GM23338 (cell line): ENCODE measurements around the gene ACTL6B. TPM values are rescaled to one million over a fixed set of nuclear protein-coding genes. Genes with fewer than 3 reads are reported as not detected.
A peak's percentile ranks its signal among the peaks of the same experiment; 100 is the strongest.

ENCODE experiments used
- ATAC-seq: fragments of 200-7000 bp; cut with Tn5 transposase; 3 replicates; pipeline ENCODE4 v1.9.1; 2020
- DNase-seq: peaks from one replicate; pipeline ENCODE4 v3.0.0-alpha.2; 2015; ENCODE audit warnings: low spot score
- H2AFZ ChIP-seq: fragments of 200-600 bp; sonication (generic); 2 replicates; pipeline ENCODE4 v1.8.0; 2016; ENCODE audit warnings: antibody characterized with exemption, mild to moderate bottlenecking, moderate library complexity
- H3F3A ChIP-seq: fragments of 200-600 bp; sonication (generic); replicated peaks from 2 replicates; pipeline ENCODE4 v1.8.0; 2017; ENCODE audit warnings: antibody characterized with exemption, mixed run types, low read depth
- H3K27ac ChIP-seq: fragments of 200-600 bp; sonication (generic); 2 replicates; pipeline ENCODE4 v1.6.1; 2016; ENCODE audit warnings: low read depth
- H3K27me3 ChIP-seq: fragments of 200-600 bp; sonication (generic); 2 replicates; pipeline ENCODE4 v1.8.0; 2016; ENCODE audit warnings: mild to moderate bottlenecking, mixed run types, moderate library complexity; ENCODE audit not compliant: insufficient read depth
- H3K36me3 ChIP-seq: fragments of 200-600 bp; sonication (generic); 2 replicates; pipeline ENCODE4 v1.8.0; 2016; ENCODE audit warnings: mild to moderate bottlenecking; ENCODE audit not compliant: insufficient read depth
- H3K4me1 ChIP-seq: fragments of 200-600 bp; sonication (generic); 2 replicates; pipeline ENCODE4 v1.8.0; 2016; ENCODE audit warnings: mild to moderate bottlenecking, moderate library complexity; ENCODE audit not compliant: insufficient read depth
- H3K4me2 ChIP-seq: fragments of 200-600 bp; sonication (generic); 2 replicates; pipeline ENCODE4 v1.7.1; 2017; ENCODE audit warnings: mixed run types
- H3K4me3 ChIP-seq: fragments of 200-600 bp; sonication (generic); 2 replicates; pipeline ENCODE4 v1.6.1; 2016; ENCODE audit warnings: mixed run types
- H3K79me2 ChIP-seq: fragments of 200-600 bp; sonication (generic); replicated peaks from 2 replicates; pipeline ENCODE4 v1.8.0; 2017; ENCODE audit warnings: mild to moderate bottlenecking; ENCODE audit not compliant: insufficient read depth
- H3K9me2 ChIP-seq: fragments of 200-600 bp; sonication (generic); 2 replicates; pipeline ENCODE4 v1.8.0; 2017; ENCODE audit not compliant: insufficient read depth
- H4K20me1 ChIP-seq: fragments of 200-600 bp; sonication (generic); replicated peaks from 2 replicates; pipeline ENCODE4 v1.8.0; 2017; ENCODE audit warnings: mild to moderate bottlenecking; ENCODE audit not compliant: insufficient read depth
- H3K27ac Mint-ChIP-seq: 2 replicates; pipeline ENCODE4 v1.8.0; 2020; ENCODE audit warnings: inconsistent platforms, mild to moderate bottlenecking, moderate library complexity, mixed read lengths
- H3K27me3 Mint-ChIP-seq: 3 replicates; pipeline ENCODE4 v1.8.0; 2022; ENCODE audit warnings: low read depth, mild to moderate bottlenecking, moderate library complexity, mixed read lengths, inconsistent platforms; ENCODE audit not compliant: insufficient read depth, poor library complexity
- H3K36me3 Mint-ChIP-seq: 3 replicates; pipeline ENCODE4 v1.8.0; 2021; ENCODE audit warnings: low read depth, mild to moderate bottlenecking, inconsistent platforms, moderate library complexity, mixed read lengths
- H3K4me1 Mint-ChIP-seq: 3 replicates; pipeline ENCODE4 v1.8.0; 2020; ENCODE audit warnings: mild to moderate bottlenecking, inconsistent platforms, mixed read lengths
- H3K4me3 Mint-ChIP-seq: 3 replicates; pipeline ENCODE4 v1.8.0; 2021; ENCODE audit warnings: moderate library complexity, mild to moderate bottlenecking, inconsistent platforms, mixed read lengths
- H3K9me3 Mint-ChIP-seq: 3 replicates; pipeline ENCODE4 v1.8.0; 2020; ENCODE audit warnings: moderate library complexity, mild to moderate bottlenecking, inconsistent platforms, mixed read lengths
- ETS1 ChIP-seq: IDR thresholded peaks from 2 replicates; pipeline ENCODE4 v1.6.1; 2016; ENCODE audit warnings: antibody characterized with exemption
- NANOG ChIP-seq: IDR thresholded peaks from 2 replicates; pipeline ENCODE4 v1.6.1; 2016; ENCODE audit warnings: antibody characterized with exemption, borderline replicate concordance
- POLR2AphosphoS5 ChIP-seq: IDR thresholded peaks from 2 replicates; pipeline ENCODE4 v1.6.1; 2016; ENCODE audit warnings: antibody characterized with exemption, low read depth
- STAT1 ChIP-seq: IDR thresholded peaks from one replicate; pipeline ENCODE4 v1.6.1; 2016; ENCODE audit warnings: antibody characterized with exemption; ENCODE audit not compliant: unreplicated experiment
- polyA plus RNA-seq: library from polyadenylated mRNA; unstranded; fragments of >200 nt; fragmentation: Nextera tagmentation; extraction: Ambion mirVana; gene quantifications from 2 replicates; pipeline ENCODE4 v1.2.1, GENCODE V29; 2016
- total RNA-seq: library from RNA; depleted of rRNA; stranded (reverse); fragments of >200 nt; shearing (Covaris generic); gene quantifications from 2 replicates; pipeline ENCODE4 v1.2.3, GENCODE V29; 2014
- TF ChIP-seq, protein P1 (sequence below), 2 experiments: fragments of 200-600 bp in 1 of 2; sonication (generic) in 1 of 2; conservative IDR thresholded peaks; 2 replicates each; pipeline versions ENCODE4 v1.5.1 to v1.6.1; 2016 to 2017; ENCODE audit warnings: antibody characterized with exemption in 2 of 2, low read depth in 2 of 2, mild to moderate bottlenecking in 2 of 2, moderate library complexity in 1 of 2
- TF ChIP-seq, protein P2 (sequence below): fragments of 250-450 bp; sonication (Bioruptor Pico); IDR thresholded peaks from 2 replicates; pipeline ENCODE4 v1.5.0; 2020; ENCODE audit warnings: mild to moderate bottlenecking, moderate library complexity
- TF ChIP-seq, protein P3 (sequence below): IDR thresholded peaks from one replicate; pipeline ENCODE4 v1.6.1; 2018; ENCODE audit warnings: antibody characterized with exemption; ENCODE audit not compliant: unreplicated experiment

ACTL6B gene
- total and polyA plus RNA-seq, 2 experiments from 2014 or later = 0.69 to 2.5 TPM

DNA sequence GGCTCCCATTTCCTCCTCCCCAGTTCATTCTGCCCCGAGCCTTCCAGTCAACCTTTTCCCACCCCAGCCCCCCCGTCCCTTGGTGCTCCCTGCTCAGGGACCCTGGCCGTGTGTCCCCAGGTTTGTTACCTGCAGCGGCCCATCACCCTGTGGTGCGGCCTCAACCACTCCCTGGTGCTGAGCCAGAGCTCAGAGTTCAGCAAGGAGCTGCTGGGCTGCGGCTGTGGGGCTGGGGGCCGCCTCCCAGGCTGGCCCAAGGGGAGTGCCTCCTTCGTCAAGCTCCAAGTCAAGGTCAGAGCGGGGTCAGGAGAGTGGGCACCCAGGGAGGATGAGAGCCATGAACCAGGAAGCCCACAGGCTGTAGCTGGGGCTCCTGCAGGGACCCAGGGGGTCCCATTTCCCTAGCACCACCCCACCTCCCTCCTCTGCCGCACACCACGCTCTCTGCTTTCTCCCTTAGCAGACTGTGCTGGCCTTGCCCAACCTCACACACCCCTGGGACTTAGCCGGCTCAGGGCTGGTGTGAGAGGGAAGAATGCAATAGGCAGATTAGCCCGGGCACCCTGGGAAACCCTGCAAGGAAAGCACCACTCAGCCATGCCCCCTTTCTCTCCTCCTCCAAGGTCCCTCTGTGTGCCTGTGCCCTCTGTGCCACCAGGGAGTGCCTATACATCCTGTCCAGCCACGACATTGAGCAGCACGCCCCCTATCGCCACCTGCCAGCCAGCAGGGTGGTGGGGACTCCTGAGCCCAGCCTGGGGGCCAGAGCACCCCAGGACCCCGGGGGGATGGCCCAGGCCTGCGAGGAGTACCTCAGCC is 56.1 kb downstream of the ACTL6B start:
- Mint-ChIP-seq H3K27ac (no peak overlapping the region), H3K4me1 (peaks cover 33% of the 10 kb centered on the region), H3K27me3 (peaks cover 21% of the 10 kb centered on the region), H3K4me3 (no peak overlapping the region), H3K36me3 (peaks cover 11% of the 10 kb centered on the region), H3K9me3 (no peaks in the 10 kb centered on the region)
- no peaks in the 10 kb centered on the region for H3K79me2 ChIP-seq
- peak; percentile 40 for DNase-seq
- no peaks in the 10 kb centered on the region for H3K9me2 ChIP-seq
- ATAC-seq = no peak
- H3K27ac ChIP-seq = no peak overlapping the region
- no peak for TF ChIP-seq NANOG
- no peak for TF ChIP-seq ETS1
- TF ChIP-seq, protein P1, sequence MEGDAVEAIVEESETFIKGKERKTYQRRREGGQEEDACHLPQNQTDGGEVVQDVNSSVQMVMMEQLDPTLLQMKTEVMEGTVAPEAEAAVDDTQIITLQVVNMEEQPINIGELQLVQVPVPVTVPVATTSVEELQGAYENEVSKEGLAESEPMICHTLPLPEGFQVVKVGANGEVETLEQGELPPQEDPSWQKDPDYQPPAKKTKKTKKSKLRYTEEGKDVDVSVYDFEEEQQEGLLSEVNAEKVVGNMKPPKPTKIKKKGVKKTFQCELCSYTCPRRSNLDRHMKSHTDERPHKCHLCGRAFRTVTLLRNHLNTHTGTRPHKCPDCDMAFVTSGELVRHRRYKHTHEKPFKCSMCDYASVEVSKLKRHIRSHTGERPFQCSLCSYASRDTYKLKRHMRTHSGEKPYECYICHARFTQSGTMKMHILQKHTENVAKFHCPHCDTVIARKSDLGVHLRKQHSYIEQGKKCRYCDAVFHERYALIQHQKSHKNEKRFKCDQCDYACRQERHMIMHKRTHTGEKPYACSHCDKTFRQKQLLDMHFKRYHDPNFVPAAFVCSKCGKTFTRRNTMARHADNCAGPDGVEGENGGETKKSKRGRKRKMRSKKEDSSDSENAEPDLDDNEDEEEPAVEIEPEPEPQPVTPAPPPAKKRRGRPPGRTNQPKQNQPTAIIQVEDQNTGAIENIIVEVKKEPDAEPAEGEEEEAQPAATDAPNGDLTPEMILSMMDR (conservative IDR thresholded peaks at IDR 0.05; ENCODE audit: low read depth in 2 of 2) = peak; percentile 51 to 70
- H3K4me2 ChIP-seq = no peak overlapping the region; the same call in 1 of the 2 replicates
- H3K27me3 ChIP-seq = no peaks in the 10 kb centered on the region
- no peak overlapping the region for H2AFZ ChIP-seq
- 0 out of 2 replicates have a peak, but pooled peaks cover 3% of the 10 kb centered on the region for H3F3A ChIP-seq
- H3K36me3 ChIP-seq = no peaks in the 10 kb centered on the region; the same call in none of the 2 replicates
- H3K4me3 ChIP-seq = no peak overlapping the region
- no peaks in the 10 kb centered on the region; the same call in 1 of the 2 replicates for H4K20me1 ChIP-seq
- peaks cover 19% of the 10 kb centered on the region for H3K4me1 ChIP-seq

- H3K27ac Mint-ChIP-seq = no peak overlapping the region
- H3K4me1 ChIP-seq = peaks cover 18% of the 10 kb centered on the region
- H2AFZ ChIP-seq = no peak overlapping the region
- TF ChIP-seq STAT1 (no peak), NANOG (no peak), POLR2AphosphoS5 (no peak)
- TF ChIP-seq, protein P2, sequence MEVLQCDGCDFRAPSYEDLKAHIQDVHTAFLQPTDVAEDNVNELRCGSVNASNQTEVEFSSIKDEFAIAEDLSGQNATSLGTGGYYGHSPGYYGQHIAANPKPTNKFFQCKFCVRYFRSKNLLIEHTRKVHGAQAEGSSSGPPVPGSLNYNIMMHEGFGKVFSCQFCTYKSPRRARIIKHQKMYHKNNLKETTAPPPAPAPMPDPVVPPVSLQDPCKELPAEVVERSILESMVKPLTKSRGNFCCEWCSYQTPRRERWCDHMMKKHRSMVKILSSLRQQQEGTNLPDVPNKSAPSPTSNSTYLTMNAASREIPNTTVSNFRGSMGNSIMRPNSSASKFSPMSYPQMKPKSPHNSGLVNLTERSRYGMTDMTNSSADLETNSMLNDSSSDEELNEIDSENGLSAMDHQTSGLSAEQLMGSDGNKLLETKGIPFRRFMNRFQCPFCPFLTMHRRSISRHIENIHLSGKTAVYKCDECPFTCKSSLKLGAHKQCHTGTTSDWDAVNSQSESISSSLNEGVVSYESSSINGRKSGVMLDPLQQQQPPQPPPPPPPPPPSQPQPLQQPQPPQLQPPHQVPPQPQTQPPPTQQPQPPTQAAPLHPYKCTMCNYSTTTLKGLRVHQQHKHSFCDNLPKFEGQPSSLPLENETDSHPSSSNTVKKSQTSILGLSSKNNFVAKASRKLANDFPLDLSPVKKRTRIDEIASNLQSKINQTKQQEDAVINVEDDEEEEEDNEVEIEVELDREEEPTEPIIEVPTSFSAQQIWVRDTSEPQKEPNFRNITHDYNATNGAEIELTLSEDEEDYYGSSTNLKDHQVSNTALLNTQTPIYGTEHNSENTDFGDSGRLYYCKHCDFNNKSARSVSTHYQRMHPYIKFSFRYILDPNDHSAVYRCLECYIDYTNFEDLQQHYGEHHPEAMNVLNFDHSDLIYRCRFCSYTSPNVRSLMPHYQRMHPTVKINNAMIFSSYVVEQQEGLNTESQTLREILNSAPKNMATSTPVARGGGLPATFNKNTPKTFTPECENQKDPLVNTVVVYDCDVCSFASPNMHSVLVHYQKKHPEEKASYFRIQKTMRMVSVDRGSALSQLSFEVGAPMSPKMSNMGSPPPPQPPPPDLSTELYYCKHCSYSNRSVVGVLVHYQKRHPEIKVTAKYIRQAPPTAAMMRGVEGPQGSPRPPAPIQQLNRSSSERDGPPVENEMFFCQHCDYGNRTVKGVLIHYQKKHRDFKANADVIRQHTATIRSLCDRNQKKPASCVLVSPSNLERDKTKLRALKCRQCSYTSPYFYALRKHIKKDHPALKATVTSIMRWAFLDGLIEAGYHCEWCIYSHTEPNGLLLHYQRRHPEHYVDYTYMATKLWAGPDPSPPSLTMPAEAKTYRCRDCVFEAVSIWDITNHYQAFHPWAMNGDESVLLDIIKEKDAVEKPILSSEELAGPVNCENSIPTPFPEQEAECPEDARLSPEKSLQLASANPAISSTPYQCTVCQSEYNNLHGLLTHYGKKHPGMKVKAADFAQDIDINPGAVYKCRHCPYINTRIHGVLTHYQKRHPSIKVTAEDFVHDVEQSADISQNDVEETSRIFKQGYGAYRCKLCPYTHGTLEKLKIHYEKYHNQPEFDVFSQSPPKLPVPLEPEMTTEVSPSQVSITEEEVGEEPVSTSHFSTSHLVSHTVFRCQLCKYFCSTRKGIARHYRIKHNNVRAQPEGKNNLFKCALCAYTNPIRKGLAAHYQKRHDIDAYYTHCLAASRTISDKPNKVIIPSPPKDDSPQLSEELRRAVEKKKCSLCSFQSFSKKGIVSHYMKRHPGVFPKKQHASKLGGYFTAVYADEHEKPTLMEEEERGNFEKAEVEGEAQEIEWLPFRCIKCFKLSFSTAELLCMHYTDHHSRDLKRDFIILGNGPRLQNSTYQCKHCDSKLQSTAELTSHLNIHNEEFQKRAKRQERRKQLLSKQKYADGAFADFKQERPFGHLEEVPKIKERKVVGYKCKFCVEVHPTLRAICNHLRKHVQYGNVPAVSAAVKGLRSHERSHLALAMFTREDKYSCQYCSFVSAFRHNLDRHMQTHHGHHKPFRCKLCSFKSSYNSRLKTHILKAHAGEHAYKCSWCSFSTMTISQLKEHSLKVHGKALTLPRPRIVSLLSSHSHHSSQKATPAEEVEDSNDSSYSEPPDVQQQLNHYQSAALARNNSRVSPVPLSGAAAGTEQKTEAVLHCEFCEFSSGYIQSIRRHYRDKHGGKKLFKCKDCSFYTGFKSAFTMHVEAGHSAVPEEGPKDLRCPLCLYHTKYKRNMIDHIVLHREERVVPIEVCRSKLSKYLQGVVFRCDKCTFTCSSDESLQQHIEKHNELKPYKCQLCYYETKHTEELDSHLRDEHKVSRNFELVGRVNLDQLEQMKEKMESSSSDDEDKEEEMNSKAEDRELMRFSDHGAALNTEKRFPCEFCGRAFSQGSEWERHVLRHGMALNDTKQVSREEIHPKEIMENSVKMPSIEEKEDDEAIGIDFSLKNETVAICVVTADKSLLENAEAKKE (CRISPR knock-in tag) = no peak
- TF ChIP-seq, protein P3, sequence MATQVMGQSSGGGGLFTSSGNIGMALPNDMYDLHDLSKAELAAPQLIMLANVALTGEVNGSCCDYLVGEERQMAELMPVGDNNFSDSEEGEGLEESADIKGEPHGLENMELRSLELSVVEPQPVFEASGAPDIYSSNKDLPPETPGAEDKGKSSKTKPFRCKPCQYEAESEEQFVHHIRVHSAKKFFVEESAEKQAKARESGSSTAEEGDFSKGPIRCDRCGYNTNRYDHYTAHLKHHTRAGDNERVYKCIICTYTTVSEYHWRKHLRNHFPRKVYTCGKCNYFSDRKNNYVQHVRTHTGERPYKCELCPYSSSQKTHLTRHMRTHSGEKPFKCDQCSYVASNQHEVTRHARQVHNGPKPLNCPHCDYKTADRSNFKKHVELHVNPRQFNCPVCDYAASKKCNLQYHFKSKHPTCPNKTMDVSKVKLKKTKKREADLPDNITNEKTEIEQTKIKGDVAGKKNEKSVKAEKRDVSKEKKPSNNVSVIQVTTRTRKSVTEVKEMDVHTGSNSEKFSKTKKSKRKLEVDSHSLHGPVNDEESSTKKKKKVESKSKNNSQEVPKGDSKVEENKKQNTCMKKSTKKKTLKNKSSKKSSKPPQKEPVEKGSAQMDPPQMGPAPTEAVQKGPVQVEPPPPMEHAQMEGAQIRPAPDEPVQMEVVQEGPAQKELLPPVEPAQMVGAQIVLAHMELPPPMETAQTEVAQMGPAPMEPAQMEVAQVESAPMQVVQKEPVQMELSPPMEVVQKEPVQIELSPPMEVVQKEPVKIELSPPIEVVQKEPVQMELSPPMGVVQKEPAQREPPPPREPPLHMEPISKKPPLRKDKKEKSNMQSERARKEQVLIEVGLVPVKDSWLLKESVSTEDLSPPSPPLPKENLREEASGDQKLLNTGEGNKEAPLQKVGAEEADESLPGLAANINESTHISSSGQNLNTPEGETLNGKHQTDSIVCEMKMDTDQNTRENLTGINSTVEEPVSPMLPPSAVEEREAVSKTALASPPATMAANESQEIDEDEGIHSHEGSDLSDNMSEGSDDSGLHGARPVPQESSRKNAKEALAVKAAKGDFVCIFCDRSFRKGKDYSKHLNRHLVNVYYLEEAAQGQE = no peak
Measured at GRCh38 chr7:100598425-100598824, 57.8 kb downstream of the ACTL6B start.

More at GRCh38 chr7:100598425-100598824, 57.8 kb downstream of the ACTL6B start:
- Mint-ChIP-seq H3K4me1 (peaks cover 28% of the 10 kb centered on the region), H3K4me3 (no peak overlapping the region; the same call in 2 of the 3 replicates), H3K27me3 (peaks cover 27% of the 10 kb centered on the region), H3K36me3 (peaks cover 16% of the 10 kb centered on the region), H3K9me3 (no peaks in the 10 kb centered on the region; the same call in 2 of the 3 replicates)
- Histone ChIP-seq H4K20me1 (no peaks in the 10 kb centered on the region; the same call in 1 of the 2 replicates), H3K36me3 (no peaks in the 10 kb centered on the region; the same call in none of the 2 replicates), H3K79me2 (no peaks in the 10 kb centered on the region), H3K4me2 (no peak overlapping the region), H3F3A (0 out of 2 replicates have a peak, but pooled peaks cover 3% of the 10 kb centered on the region), H3K4me3 (no peak overlapping the region), H3K27me3 (no peaks in the 10 kb centered on the region), H3K9me2 (no peaks in the 10 kb centered on the region), H3K27ac (no peak overlapping the region)
- DNase-seq = no peak
- no peak for ATAC-seq
